Measurements from ENCODE around the gene FBXO15.

GRCh38 chr18:74141667-74142066 is 6.0 kb downstream of the FBXO15 start:
- TF ChIP-seq, protein P1, sequence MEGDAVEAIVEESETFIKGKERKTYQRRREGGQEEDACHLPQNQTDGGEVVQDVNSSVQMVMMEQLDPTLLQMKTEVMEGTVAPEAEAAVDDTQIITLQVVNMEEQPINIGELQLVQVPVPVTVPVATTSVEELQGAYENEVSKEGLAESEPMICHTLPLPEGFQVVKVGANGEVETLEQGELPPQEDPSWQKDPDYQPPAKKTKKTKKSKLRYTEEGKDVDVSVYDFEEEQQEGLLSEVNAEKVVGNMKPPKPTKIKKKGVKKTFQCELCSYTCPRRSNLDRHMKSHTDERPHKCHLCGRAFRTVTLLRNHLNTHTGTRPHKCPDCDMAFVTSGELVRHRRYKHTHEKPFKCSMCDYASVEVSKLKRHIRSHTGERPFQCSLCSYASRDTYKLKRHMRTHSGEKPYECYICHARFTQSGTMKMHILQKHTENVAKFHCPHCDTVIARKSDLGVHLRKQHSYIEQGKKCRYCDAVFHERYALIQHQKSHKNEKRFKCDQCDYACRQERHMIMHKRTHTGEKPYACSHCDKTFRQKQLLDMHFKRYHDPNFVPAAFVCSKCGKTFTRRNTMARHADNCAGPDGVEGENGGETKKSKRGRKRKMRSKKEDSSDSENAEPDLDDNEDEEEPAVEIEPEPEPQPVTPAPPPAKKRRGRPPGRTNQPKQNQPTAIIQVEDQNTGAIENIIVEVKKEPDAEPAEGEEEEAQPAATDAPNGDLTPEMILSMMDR (conservative IDR thresholded peaks at IDR 0.05; ENCODE audit: low read length), result no peak
- no peak for TF ChIP-seq EZH2phosphoT487 (IDR thresholded peaks at IDR 0.05; ENCODE audit: borderline replicate concordance, low read depth, low read length)
